H1 (cell line): Measurements from ENCODE around the gene PAK5. TPM values are rescaled to one million over a fixed set of nuclear protein-coding genes. Genes with fewer than 3 reads are reported as not detected.
A peak's percentile ranks its signal among the peaks of the same experiment; 100 is the strongest.

ENCODE experiments used
- CTCF ChIA-PET: fragments of 300-600 bp; sonication (Branson Sonifier 250); formaldehyde crosslinking; loops from one replicate; lab custom pipeline; 2021; ENCODE audit not compliant: partially characterized antibody; lab: Charles Lee
- POLR2A ChIA-PET: fragments of 300-600 bp; sonication (Branson Sonifier 250); formaldehyde crosslinking; loops from one replicate; lab custom pipeline; 2021; ENCODE audit warnings: inconsistent platforms; ENCODE audit not compliant: partially characterized antibody; lab: Charles Lee
- DNase-seq, 2 experiments: peaks; one replicate each; pipeline versions ENCODE4 v3.0.0 to v3.0.0-alpha.2; 2010 to 2022; ENCODE audit warnings: low spot score in 2 of 2, low read depth in 1 of 2, mixed read lengths in 1 of 2
- FAIRE-seq: peaks from 2 replicates; lab custom pipeline; 2011; peaks lifted over from hg19 to GRCh38; lab: Jason Lieb, UNC
- H2AFZ ChIP-seq: 2 replicates; pipeline ENCODE4 v1.8.1; 2012; ENCODE audit warnings: low read length, inconsistent platforms
- H2AK5ac ChIP-seq: 2 replicates; pipeline ENCODE4 v1.6.1; 2013; ENCODE audit warnings: low read depth, low read length
- H2BK120ac ChIP-seq: replicated peaks from 2 replicates; pipeline ENCODE3; 2013; ENCODE audit warnings: low read depth, low read length, inconsistent platforms
- H2BK12ac ChIP-seq: 2 replicates; pipeline ENCODE4 v1.6.1; 2013; ENCODE audit warnings: low read depth, low read length
- H2BK15ac ChIP-seq: 2 replicates; pipeline ENCODE4 v1.6.1; 2013; ENCODE audit warnings: low read length
- H2BK20ac ChIP-seq: 2 replicates; pipeline ENCODE4 v1.6.1; 2013; ENCODE audit warnings: low read length
- H2BK5ac ChIP-seq: 2 replicates; pipeline ENCODE4 v1.6.1; 2013; ENCODE audit warnings: low read depth, low read length
- H3K14ac ChIP-seq: 2 replicates; pipeline ENCODE4 v1.6.1; 2013; ENCODE audit warnings: inconsistent platforms; ENCODE audit not compliant: insufficient read length
- H3K18ac ChIP-seq: 2 replicates; pipeline ENCODE4 v1.6.1; 2013; ENCODE audit warnings: low read length; ENCODE audit errors: extremely low read depth
- H3K23ac ChIP-seq: 2 replicates; pipeline ENCODE4 v1.6.1; 2013; ENCODE audit warnings: inconsistent platforms; ENCODE audit not compliant: insufficient read length
- H3K23me2 ChIP-seq: 2 replicates; pipeline ENCODE4 v1.6.1; 2013; ENCODE audit warnings: low read depth, low read length
- H3K27ac ChIP-seq: 2 replicates; pipeline ENCODE4 v1.6.1; 2011; ENCODE audit warnings: low read depth, low read length, inconsistent platforms
- H3K27me3 ChIP-seq, 4 experiments: replicated peaks in 1 of 4; 1 replicate in 1 of 4; 2 replicates in 3 of 4; pipeline versions ENCODE4 v1.6.1 to v1.8.1; 2011 to 2013; ENCODE audit warnings: low read length in 3 of 4, mild to moderate bottlenecking in 3 of 4, inconsistent platforms in 2 of 4, mixed read lengths in 2 of 4, moderate library complexity in 1 of 4; ENCODE audit not compliant: control insufficient read depth in 3 of 4, insufficient read depth in 3 of 4; ENCODE audit errors: extremely low read depth in 1 of 4
- H3K36me3 ChIP-seq, 4 experiments: 2 replicates each; pipeline versions ENCODE4 v1.6.1 to v1.8.1; 2011 to 2013; ENCODE audit warnings: mild to moderate bottlenecking in 4 of 4, low read length in 3 of 4, moderate library complexity in 2 of 4, control low read depth in 1 of 4, inconsistent platforms in 1 of 4; ENCODE audit not compliant: insufficient read depth in 4 of 4, control insufficient read depth in 2 of 4
- H3K4ac ChIP-seq: replicated peaks from 2 replicates; pipeline ENCODE3; 2013; ENCODE audit warnings: low read length, low read depth, mixed read lengths, inconsistent platforms; ENCODE audit not compliant: insufficient read length
- H3K4me1 ChIP-seq, 4 experiments: replicated peaks in 1 of 4; 1 replicate in 1 of 4; 2 replicates in 3 of 4; pipeline versions ENCODE4 v1.6.1 to v1.8.1; 2011 to 2013; ENCODE audit warnings: low read length in 3 of 4, inconsistent platforms in 2 of 4, mixed read lengths in 1 of 4; ENCODE audit not compliant: insufficient read depth in 4 of 4, control insufficient read depth in 3 of 4
- H3K4me2 ChIP-seq, 2 experiments: 2 replicates each; pipeline versions ENCODE4 v1.6.1 to v1.8.1; 2011 to 2013; ENCODE audit warnings: low read depth in 2 of 2, low read length in 2 of 2, control low read depth in 1 of 2, inconsistent platforms in 1 of 2, mild to moderate bottlenecking in 1 of 2; ENCODE audit not compliant: insufficient read depth in 1 of 2
- H3K4me3 ChIP-seq, 4 experiments: fragments of 200-600, 300-600 bp in 1 of 4; sonication (generic), shearing (Covaris generic), sonication (Bioruptor Twin) in 1 of 4; 2 replicates each; pipeline versions ENCODE4 v1.5.1 to v1.8.1; 2011 to 2016; ENCODE audit warnings: low read length in 4 of 4, low read depth in 3 of 4, control low read depth in 2 of 4, inconsistent platforms in 2 of 4, mild to moderate bottlenecking in 2 of 4, mixed read lengths in 1 of 4, moderate library complexity in 1 of 4; ENCODE audit not compliant: insufficient read depth in 2 of 4; ENCODE audit errors: extremely low read depth in 1 of 4
- H3K56ac ChIP-seq: replicated peaks from 2 replicates; pipeline ENCODE3; 2013; ENCODE audit warnings: low read depth, mild to moderate bottlenecking, mixed read lengths, low read length, inconsistent platforms; ENCODE audit not compliant: insufficient read length
- H3K79me1 ChIP-seq: 2 replicates; pipeline ENCODE4 v1.6.1; 2013; ENCODE audit warnings: low read depth, low read length, control low read depth
- H3K79me2 ChIP-seq, 2 experiments: 2 replicates each; pipeline versions ENCODE4 v1.6.1 to v1.8.1; 2012 to 2013; ENCODE audit warnings: low read length in 2 of 2, mild to moderate bottlenecking in 2 of 2, inconsistent platforms in 1 of 2; ENCODE audit not compliant: insufficient read depth in 2 of 2, control insufficient read depth in 1 of 2
- H3K9ac ChIP-seq, 4 experiments: replicated peaks in 1 of 4; 1 replicate in 1 of 4; 2 replicates in 3 of 4; pipeline versions ENCODE4 v1.6.1 to v1.8.1; 2011 to 2013; ENCODE audit warnings: low read depth in 3 of 4, low read length in 3 of 4, control low read depth in 2 of 4, mild to moderate bottlenecking in 2 of 4, moderate library complexity in 2 of 4, inconsistent platforms in 1 of 4; ENCODE audit errors: extremely low read depth in 1 of 4
- H3K9me3 ChIP-seq, 2 experiments: 2 replicates each; pipeline versions ENCODE4 v1.6.1 to v1.8.1; 2012 to 2013; ENCODE audit warnings: mild to moderate bottlenecking in 2 of 2, moderate library complexity in 2 of 2, control low read depth in 1 of 2, inconsistent platforms in 1 of 2, low read depth in 1 of 2, low read length in 1 of 2, mixed read lengths in 1 of 2; ENCODE audit not compliant: insufficient read depth in 2 of 2
- H4K20me1 ChIP-seq, 2 experiments: replicated peaks in 1 of 2; 2 replicates each; pipeline versions ENCODE3 to v1.8.1; 2011 to 2013; ENCODE audit warnings: inconsistent platforms in 2 of 2, low read length in 2 of 2, mild to moderate bottlenecking in 1 of 2; ENCODE audit not compliant: insufficient read depth in 2 of 2, control insufficient read depth in 1 of 2
- H4K5ac ChIP-seq: 2 replicates; pipeline ENCODE4 v1.6.1; 2013; ENCODE audit warnings: low read length, low read depth, mixed read lengths, inconsistent platforms; ENCODE audit not compliant: insufficient read length
- H4K8ac ChIP-seq: 2 replicates; pipeline ENCODE4 v1.8.0; 2013; ENCODE audit warnings: mild to moderate bottlenecking, moderate library complexity, low read length, inconsistent platforms; ENCODE audit not compliant: insufficient read depth; ENCODE audit errors: extremely low read depth
- H4K91ac ChIP-seq: replicated peaks from 2 replicates; pipeline ENCODE3; 2013; ENCODE audit warnings: low read length, mixed read lengths, inconsistent platforms; ENCODE audit not compliant: insufficient read length
- BCL11A ChIP-seq, 2 experiments: IDR thresholded peaks; one replicate each; pipeline ENCODE4 v1.6.1; 2011; ENCODE audit warnings: low read depth in 2 of 2, low read length in 2 of 2, mild to moderate bottlenecking in 2 of 2
- EZH2 ChIP-seq: fragments of 200-600 bp; sonication (generic); IDR thresholded peaks from 2 replicates; pipeline ENCODE4 v1.7.1; 2012; ENCODE audit warnings: low read depth, mild to moderate bottlenecking, moderate library complexity, low read length, inconsistent platforms; ENCODE audit not compliant: severe bottlenecking
- HDAC2 ChIP-seq, 2 experiments: fragments of 300-600 bp in 1 of 2; sonication (generic) in 1 of 2; IDR thresholded peaks; 2 replicates each; pipeline ENCODE4 v1.6.1; 2011 to 2012; ENCODE audit warnings: low read depth in 2 of 2, low read length in 2 of 2, mild to moderate bottlenecking in 2 of 2, moderate library complexity in 2 of 2, borderline replicate concordance in 1 of 2, inconsistent platforms in 1 of 2
- PHF8 ChIP-seq: fragments of 200-600 bp; sonication (generic); conservative IDR thresholded peaks from 2 replicates; pipeline ENCODE4 v1.7.1; 2012; ENCODE audit warnings: low read depth, mild to moderate bottlenecking, inconsistent platforms, low read length, moderate library complexity
- RAD21 ChIP-seq, 2 experiments: IDR thresholded peaks in 1 of 2; conservative IDR thresholded peaks in 1 of 2; 2 replicates each; pipeline ENCODE4 v1.6.1; 2011; ENCODE audit warnings: low read depth in 2 of 2, low read length in 2 of 2, improper control_type of control experiment in 1 of 2, inconsistent platforms in 1 of 2, mild to moderate bottlenecking in 1 of 2, moderate library complexity in 1 of 2
- RNF2 ChIP-seq: fragments of 200-900, 300-1000 bp; sonication (generic); IDR thresholded peaks from 2 replicates; pipeline ENCODE4 v1.7.1; 2016; ENCODE audit warnings: borderline replicate concordance, low read depth, mild to moderate bottlenecking, antibody characterized with exemption, low read length; ENCODE audit not compliant: poor library complexity, severe bottlenecking; ENCODE audit errors: missing control alignments
- SIX5 ChIP-seq: IDR thresholded peaks from 2 replicates; pipeline ENCODE4 v1.6.1; 2011; ENCODE audit warnings: mild to moderate bottlenecking, low read depth, low read length
- SP2 ChIP-seq: IDR thresholded peaks from 2 replicates; pipeline ENCODE4 v1.6.1; 2012; ENCODE audit warnings: mild to moderate bottlenecking, low read length, inconsistent platforms
- WGBS, 2 experiments: shearing (Covaris generic) in 1 of 2; methylation state at CpG; one replicate each; pipeline versions ENCODE4 v1.1.6 to v1.1.7; 2013 to 2015; ENCODE audit warnings: low lambda C conversion rate in 2 of 2, mixed read lengths in 2 of 2, inconsistent platforms in 1 of 2, low coverage in 1 of 2, missing lambda C conversion rate in 1 of 2; ENCODE audit not compliant: insufficient replicate concordance in 2 of 2, insufficient coverage in 1 of 2, insufficient read length in 1 of 2; ENCODE audit errors: extremely low coverage in 1 of 2, missing lambda C conversion rate in 1 of 2; 5-methylcytosine and 5-hydroxymethylcytosine counted together
- polyA plus RNA-seq, 7 experiments: library from polyadenylated mRNA; depleted of rRNA in 3 of 7; stranded (reverse) in 5 of 7; unstranded in 2 of 7; fragments of >200 nt in 5 of 7; fragments of 200-250 nt in 2 of 7; gene quantifications; 1 replicate in 5 of 7; 2 replicates in 1 of 7; 4 replicates in 1 of 7; pipeline versions ENCODE4 v1.2.1 to v1.2.3, GENCODE V29; 2011 to 2013; ENCODE audit warnings: missing spikeins in 2 of 7, mixed read lengths in 2 of 7
- total RNA-seq: library from RNA; stranded (reverse); fragmentation: NEBNext Ultra II Directional; extraction: Animal tissue kit (Norgen Biotek cat#: 25700); gene quantifications from 2 replicates; pipeline ENCODE4 v1.2.1, GENCODE V29; 2021
- TF ChIP-seq, protein P1 (sequence below): IDR thresholded peaks from 2 replicates; pipeline ENCODE4 v1.6.1; 2012; ENCODE audit warnings: inconsistent platforms

Gene PAK5
- total and polyA plus RNA-seq, 2 of the 8 experiments (the other 6 are each of a cell fraction or from before 2014, with no cell fraction given), result 0.54 to 0.80 TPM

DNA sequence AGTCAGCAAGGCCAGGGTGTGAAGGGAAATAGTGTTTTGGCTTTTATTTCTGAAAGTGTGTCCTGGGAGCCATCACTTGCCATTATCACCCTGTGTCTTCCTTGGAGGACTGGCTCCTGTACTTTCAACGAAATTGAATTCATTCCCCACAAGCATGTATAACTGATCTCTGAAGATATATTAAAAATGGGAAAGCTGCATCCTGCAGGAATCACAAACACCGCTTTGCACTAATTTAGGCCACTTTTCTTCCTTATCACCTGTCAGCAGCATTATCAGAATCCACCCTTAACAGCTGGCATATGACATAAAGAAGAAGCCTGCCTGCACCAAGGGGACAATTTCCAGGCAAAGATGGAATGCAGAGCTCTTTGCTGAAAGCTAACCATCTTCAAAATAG is 268.3 kb downstream of the PAK5 start:
- Histone ChIP-seq H3K4me3 (no peak overlapping the region), H3K23ac (no peak overlapping the region), H2BK120ac (no peak overlapping the region), H2BK5ac (no peak overlapping the region; the same call in 1 of the 2 replicates), H2AK5ac (peak overlapping the region; percentile 82; the same call in 1 of the 2 replicates), H3K4me1 (peaks cover 13 to 35% (median 25%) of the 10 kb centered on the region in 4 experiments), H3K23me2 (no peaks in the 10 kb centered on the region), H2BK15ac (no peak overlapping the region), H3K79me1 (no peaks in the 10 kb centered on the region), H3K36me3 (no peaks in the 10 kb centered on the region), H2BK12ac (peak overlapping the region; percentile 41), H4K20me1 (no peaks in the 10 kb centered on the region), H3K27me3 (peaks cover 0 to 30% (median 16%) of the 10 kb centered on the region in 4 experiments; a peak in 6 of 7 replicates), H3K9me3 (0 out of 4 replicates have a peak, but pooled peaks cover 2 to 3% of the 10 kb centered on the region in 2 experiments), H2AFZ (no peak overlapping the region), H2BK20ac (no peak overlapping the region; the same call in 1 of the 2 replicates), H3K18ac (no peak overlapping the region), H3K56ac (no peak overlapping the region), H3K14ac (no peak overlapping the region), H4K5ac (no peak overlapping the region), H3K79me2 (no peaks in the 10 kb centered on the region), H3K4ac (no peak overlapping the region), H4K91ac (peak overlapping the region; percentile 20), H4K8ac (no peak overlapping the region), H3K9ac (no peak overlapping the region), H3K27ac (no peak overlapping the region), H3K4me2 (no peak overlapping the region)
- DNase-seq (no peak), FAIRE-seq (no peak)
- CTCF ChIA-PET, result interaction anchor here (0.9 to 4.0 kb wide), 6 partner anchors 10 to 162 kb away, joined by 3 to 15 read pairs (median 4); no protein-coding TSS in a partner anchor
- WGBS, 2 experiments, result 92% methylated on average over 2 of the region's 2 CpGs; no CpG with 5 or more reads in 1 of the 2 experiments
- no peak for TF ChIP-seq PHF8
- TF ChIP-seq RNF2, result no peak
- TF ChIP-seq, protein P1, sequence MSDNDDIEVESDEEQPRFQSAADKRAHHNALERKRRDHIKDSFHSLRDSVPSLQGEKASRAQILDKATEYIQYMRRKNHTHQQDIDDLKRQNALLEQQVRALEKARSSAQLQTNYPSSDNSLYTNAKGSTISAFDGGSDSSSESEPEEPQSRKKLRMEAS, result no peak
- TF ChIP-seq EZH2, result no peak
- TF ChIP-seq RAD21 (IDR thresholded peaks at IDR 0.05 in 1 of 2, conservative IDR thresholded peaks at IDR 0.05 in 1 of 2; ENCODE audit: low read depth in 2 of 2, low read length in 2 of 2), result no peak
- no peak for TF ChIP-seq SIX5
- no peak for TF ChIP-seq HDAC2 (IDR thresholded peaks at IDR 0.05; ENCODE audit: borderline replicate concordance in 1 of 2, low read depth in 2 of 2, low read length in 2 of 2)
- TF ChIP-seq SP2, result no peak
- no peak for TF ChIP-seq BCL11A (IDR thresholded peaks at IDR 0.05; ENCODE audit: low read depth in 2 of 2, low read length in 2 of 2)
- POLR2A ChIA-PET, result no interaction called here
